Stimulated activated CD8-positive, alpha-beta memory T cell treated with anti-CD3 and anti-CD28 coated beads, Interleukin-12 subunit alpha, Interleukin-12 subunit beta, amount 100 ng/mL, for 1 hour (primary cell): ENCODE measurements around the gene MARVELD2.
"Not testable (repeated sequence)": the region's sequence is repeated elsewhere in the genome, so short reads cannot be mapped to it uniquely, and the experiment has no call there.

Source experiments
- DNase-seq: peaks from one replicate; pipeline ENCODE4 v3.0.0-alpha.2; 2020; ENCODE audit warnings: low read depth

MARVELD2 gene

GRCh38 chr5:69449511-69449910, 34.6 kb downstream of the MARVELD2 start:
- DNase-seq: no peak

GRCh38 chr5:69450116-69450515, 35.2 kb downstream of the MARVELD2 start:
- DNase-seq: no peak

- DNase-seq: not testable (repeated sequence)
These were observed 35.6 kb downstream of the MARVELD2 start for GRCh38 chr5:69450527-69450926.

- DNase-seq: no peak
These were observed 37.2 kb downstream of the MARVELD2 start for GRCh38 chr5:69451941-69452647.

- DNase-seq: not testable (repeated sequence)
These were observed 38.6 kb downstream of the MARVELD2 start for GRCh38 chr5:69453487-69453886.

GRCh38 chr5:69454460-69455249, 39.7 kb downstream of the MARVELD2 start:
- no peak for DNase-seq

- DNase-seq: not testable (repeated sequence)
These were observed 40.6 kb downstream of the MARVELD2 start for GRCh38 chr5:69455428-69455988.

GRCh38 chr5:69462170-69462569, 47.3 kb downstream of the MARVELD2 start:
- DNase-seq: no peak

GRCh38 chr5:69466375-69466774, 51.5 kb downstream of the MARVELD2 start:
- DNase-seq: not testable (repeated sequence)

- DNase-seq: no peak
These were observed 52.7 kb downstream of the MARVELD2 start for GRCh38 chr5:69467442-69468225.

GRCh38 chr5:69468631-69469030, 53.7 kb downstream of the MARVELD2 start:
- no peak for DNase-seq

- DNase-seq: not testable (repeated sequence)
These were observed 56.6 kb downstream of the MARVELD2 start for GRCh38 chr5:69471516-69471915.

- not testable (repeated sequence) for DNase-seq
These were observed 57.7 kb downstream of the MARVELD2 start for GRCh38 chr5:69472535-69473143.

- no peak for DNase-seq
These were observed 62.3 kb downstream of the MARVELD2 start for GRCh38 chr5:69477170-69477569.

GRCh38 chr5:69478296-69478695, 63.4 kb downstream of the MARVELD2 start:
- DNase-seq: not testable (repeated sequence)

GRCh38 chr5:69484891-69485290, 70.0 kb downstream of the MARVELD2 start:
- no peak for DNase-seq

- DNase-seq: no peak
These were observed 70.6 kb downstream of the MARVELD2 start for GRCh38 chr5:69485471-69485870.

- no peak for DNase-seq
These were observed 74.3 kb downstream of the MARVELD2 start for GRCh38 chr5:69489246-69489645.

GRCh38 chr5:69491027-69491426, 76.1 kb downstream of the MARVELD2 start:
- DNase-seq: no peak

GRCh38 chr5:69491838-69492390, 77.0 kb downstream of the MARVELD2 start:
- no peak for DNase-seq

- DNase-seq: no peak
These were observed 77.5 kb downstream of the MARVELD2 start, which contains the start of gene OCLN for GRCh38 chr5:69492391-69492922. Gene OCLN (plus strand): TSS chr5:69492790. CDS start chr5:69504245, 11,455 bp downstream.
